ENCODE results near the gene NEU4. TPM values are rescaled to one million over a fixed set of nuclear protein-coding genes. Genes with fewer than 3 reads are reported as not detected.

Gene NEU4
- total RNA-seq, 1 experiment from 2014 or later, result 2.2 TPM

GRCh38 chr2:241762321-241762932, 46.6 kb upstream of the NEU4 start:
- POLR2A ChIA-PET, result interaction anchor here (0.6 kb wide), 1 partner anchor 466 kb away, joined by 4 read pairs; no protein-coding TSS in a partner anchor
- TF ChIP-seq TEAD1 (CRISPR knock-in tag; IDR thresholded peaks at IDR 0.05) (no peak), NFYB (CRISPR knock-in tag; conservative IDR thresholded peaks at IDR 0.05; ENCODE audit: low read depth) (no peak), GRHL2 (CRISPR knock-in tag; IDR thresholded peaks at IDR 0.05; ENCODE audit: insufficient replicate concordance, severe bottlenecking) (no peak), TP53 (CRISPR knock-in tag; IDR thresholded peaks at IDR 0.05) (no peak)
- DNase-seq (ENCODE audit: low spot score) (no peak), ATAC-seq (no peak)
- Mint-ChIP-seq H3K9me3 (peaks cover 10% of the 10 kb centered on the region), H3K4me1 (peaks cover 5% of the 10 kb centered on the region; the same call in 1 of the 2 replicates), H3K4me3 (no peak overlapping the region), H3K27me3 (ENCODE audit: low read depth) (peaks cover 3% of the 10 kb centered on the region; the same call in 1 of the 2 replicates), H3K36me3 (peaks cover 20% of the 10 kb centered on the region), H3K27ac (peak overlapping the region; percentile 58)
- CTCF ChIA-PET, result no interaction called here

GRCh38 chr2:241762933-241763369, 46.0 kb upstream of the NEU4 start:
- peaks cover 3% of the 10 kb centered on the region; the same call in 1 of the 2 replicates for H3K27me3 Mint-ChIP-seq (ENCODE audit: low read depth)
- DNase-seq (ENCODE audit: low spot score) (no peak), ATAC-seq (no peak)
- ChIA-PET CTCF (no interaction called here), POLR2A (interaction anchor here (0.6 kb wide), 1 partner anchor 467 kb away, joined by 4 read pairs; no protein-coding TSS in a partner anchor)
- H3K4me3 Mint-ChIP-seq, result no peak overlapping the region
- TF ChIP-seq RORB (CRISPR knock-in tag; IDR thresholded peaks at IDR 0.05) (no peak), ZBTB43 (CRISPR knock-in tag; IDR thresholded peaks at IDR 0.05) (no peak), ZNF138 (CRISPR knock-in tag; conservative IDR thresholded peaks at IDR 0.05) (no peak), SMAD3 (CRISPR knock-in tag; IDR thresholded peaks at IDR 0.05; ENCODE audit: borderline replicate concordance) (no peak), TEAD1 (CRISPR knock-in tag; IDR thresholded peaks at IDR 0.05) (no peak), NFATC4 (CRISPR knock-in tag; IDR thresholded peaks at IDR 0.05) (no peak), FOXK1 (CRISPR knock-in tag; IDR thresholded peaks at IDR 0.05) (no peak), ATF3 (CRISPR knock-in tag; conservative IDR thresholded peaks at IDR 0.05) (no peak), GABPB1 (CRISPR knock-in tag; IDR thresholded peaks at IDR 0.05) (no peak), IRF1 (CRISPR knock-in tag; IDR thresholded peaks at IDR 0.05) (no peak), CREM (CRISPR knock-in tag; IDR thresholded peaks at IDR 0.05) (no peak), TCF7 (CRISPR knock-in tag; IDR thresholded peaks at IDR 0.05; ENCODE audit: low read depth) (no peak), SMAD4 (CRISPR knock-in tag; IDR thresholded peaks at IDR 0.05) (no peak), E2F4 (CRISPR knock-in tag; IDR thresholded peaks at IDR 0.05; ENCODE audit: borderline replicate concordance, low read depth) (no peak), ZNF281 (CRISPR knock-in tag; IDR thresholded peaks at IDR 0.05) (no peak), MYBL2 (CRISPR knock-in tag; IDR thresholded peaks at IDR 0.05) (no peak), PRDM15 (CRISPR knock-in tag; IDR thresholded peaks at IDR 0.05) (no peak)
- peaks cover 20% of the 10 kb centered on the region for H3K36me3 Mint-ChIP-seq
- peaks cover 5% of the 10 kb centered on the region; the same call in 1 of the 2 replicates for H3K4me1 Mint-ChIP-seq
- peak overlapping the region; percentile 58 for H3K27ac Mint-ChIP-seq
- H3K9me3 Mint-ChIP-seq, result peaks cover 10% of the 10 kb centered on the region
